ENCODE measurements around the gene KCNF1.

Gene KCNF1, protein sequence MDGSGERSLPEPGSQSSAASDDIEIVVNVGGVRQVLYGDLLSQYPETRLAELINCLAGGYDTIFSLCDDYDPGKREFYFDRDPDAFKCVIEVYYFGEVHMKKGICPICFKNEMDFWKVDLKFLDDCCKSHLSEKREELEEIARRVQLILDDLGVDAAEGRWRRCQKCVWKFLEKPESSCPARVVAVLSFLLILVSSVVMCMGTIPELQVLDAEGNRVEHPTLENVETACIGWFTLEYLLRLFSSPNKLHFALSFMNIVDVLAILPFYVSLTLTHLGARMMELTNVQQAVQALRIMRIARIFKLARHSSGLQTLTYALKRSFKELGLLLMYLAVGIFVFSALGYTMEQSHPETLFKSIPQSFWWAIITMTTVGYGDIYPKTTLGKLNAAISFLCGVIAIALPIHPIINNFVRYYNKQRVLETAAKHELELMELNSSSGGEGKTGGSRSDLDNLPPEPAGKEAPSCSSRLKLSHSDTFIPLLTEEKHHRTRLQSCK

GRCh38 chr2:10911291-10912075, at the start of gene KCNF1:
Gene KCNF1 (plus strand): TSS chr2:10911934. CDS start chr2:10912427, 493 bp downstream.
- FAIRE-seq = no peak

- no peak for FAIRE-seq
These were observed 49.4 kb upstream of the KCNF1 start for GRCh38 chr2:10862330-10862729.

DNA sequence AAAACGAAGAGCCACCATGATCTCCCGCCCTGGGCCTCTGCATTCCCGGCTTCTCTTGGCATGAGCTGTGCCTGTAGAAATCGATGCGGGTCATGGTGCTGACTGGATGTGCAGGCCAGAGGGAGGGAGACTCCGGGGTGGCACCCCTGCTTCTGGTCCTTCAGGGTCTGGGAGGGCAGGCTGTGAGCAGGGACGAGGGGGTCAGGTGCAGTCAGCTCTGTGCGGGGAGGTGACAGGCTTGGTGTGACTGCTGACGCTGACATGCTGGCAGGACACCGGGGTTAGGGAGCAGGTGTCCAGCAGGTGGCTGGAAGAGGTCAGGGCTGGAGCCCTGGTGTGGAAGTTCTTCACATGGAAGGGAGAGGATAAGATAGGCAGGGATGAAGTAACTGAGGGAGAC, 48.7 kb upstream of the KCNF1 start:
- FAIRE-seq = no peak

DNA sequence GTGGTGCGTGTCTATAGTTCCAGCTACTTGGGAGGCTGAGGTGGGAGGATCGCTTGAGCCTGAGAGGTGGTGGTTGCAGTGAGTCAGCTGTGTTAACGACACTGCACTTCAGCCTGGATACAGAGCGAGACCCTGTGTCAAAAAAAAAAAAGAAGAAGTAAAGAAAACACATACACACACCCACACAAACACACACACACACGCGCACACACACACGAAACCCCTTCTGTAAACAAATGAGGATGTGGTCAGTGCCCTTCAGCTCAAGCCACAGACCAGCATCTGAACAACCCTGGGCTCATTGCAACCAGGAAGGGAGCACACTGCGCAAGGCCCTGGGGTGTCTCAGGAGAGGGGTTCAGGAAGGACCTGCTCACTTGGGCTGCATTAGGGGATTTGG, 47.9 kb upstream of the KCNF1 start:
- FAIRE-seq = no peak

DNA sequence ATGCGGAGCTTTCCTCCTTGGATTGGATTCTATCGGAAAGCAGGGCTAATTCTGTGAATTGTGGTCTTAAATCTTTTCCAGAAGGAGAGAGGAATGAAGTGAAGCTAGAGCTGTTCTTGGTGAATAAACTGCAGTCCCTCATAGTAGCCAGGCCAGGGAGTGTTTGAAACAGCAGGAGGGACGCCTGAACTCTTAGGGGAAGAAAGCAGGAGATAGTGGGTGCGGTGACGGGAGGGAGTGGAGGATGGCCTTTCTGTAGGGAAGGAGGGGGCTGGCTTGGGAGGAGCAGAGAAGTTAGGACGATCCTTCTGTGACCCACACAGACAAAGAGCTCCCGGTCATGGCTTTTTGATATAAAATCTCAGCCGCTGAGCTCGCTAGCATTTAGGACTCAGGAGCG, 47.5 kb upstream of the KCNF1 start:
- FAIRE-seq = no peak

DNA sequence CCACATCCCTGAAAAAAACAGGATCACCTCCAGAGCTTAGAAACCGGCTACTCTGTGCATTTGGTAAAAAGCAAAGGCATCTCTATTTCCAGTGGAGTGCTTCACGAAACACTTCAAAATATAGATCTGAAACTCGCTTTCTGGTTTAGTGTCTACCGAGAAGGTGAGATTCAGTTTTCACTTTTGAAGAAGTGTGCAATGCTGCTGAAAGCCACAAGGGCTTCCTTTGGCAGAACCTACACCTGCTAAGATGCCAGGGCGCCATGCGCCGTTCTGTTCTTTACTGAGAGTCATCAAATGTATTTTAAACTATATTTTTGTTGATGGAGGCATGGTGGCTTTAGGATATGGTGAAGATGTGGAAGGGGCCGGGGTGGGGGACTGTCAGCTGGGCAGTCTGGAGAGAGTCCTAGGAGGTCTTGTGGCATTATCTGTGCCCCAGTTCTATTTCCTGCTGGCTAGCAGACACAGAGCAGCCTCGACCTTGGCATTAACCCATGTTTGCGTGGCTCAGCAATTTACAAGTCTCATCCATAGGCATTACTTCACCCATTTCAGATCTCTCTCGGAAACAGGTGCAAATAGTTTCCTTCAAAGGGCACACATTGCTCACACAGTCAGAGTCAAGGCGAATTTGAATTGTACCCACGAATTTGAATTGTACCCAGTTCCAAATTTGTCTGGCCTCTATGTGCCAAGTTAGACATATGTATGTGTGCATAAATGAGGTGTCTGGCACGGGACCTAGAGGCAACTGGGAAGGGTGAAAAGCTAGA, 46.7 kb upstream of the KCNF1 start:
- FAIRE-seq = no peak

DNA sequence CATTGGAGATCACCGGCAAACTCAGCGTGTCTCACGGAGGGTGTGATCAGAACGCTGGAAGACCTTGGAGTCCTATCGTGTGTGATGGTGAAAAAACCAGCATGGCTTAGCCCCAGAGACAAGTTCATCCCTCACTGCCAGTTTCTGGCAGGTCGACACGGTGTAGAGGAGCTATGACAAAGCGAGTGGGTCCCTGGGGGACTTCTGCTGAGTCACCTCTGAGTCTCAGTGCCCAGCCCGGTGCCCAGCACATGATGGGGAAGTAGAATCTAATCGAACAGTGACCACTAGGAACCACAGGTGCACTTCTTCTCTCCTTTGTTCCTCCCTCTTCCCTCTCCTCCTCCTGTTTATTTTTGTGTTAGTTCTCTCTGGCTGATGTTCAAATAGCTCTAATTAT, 45.9 kb upstream of the KCNF1 start:
- FAIRE-seq = no peak

DNA sequence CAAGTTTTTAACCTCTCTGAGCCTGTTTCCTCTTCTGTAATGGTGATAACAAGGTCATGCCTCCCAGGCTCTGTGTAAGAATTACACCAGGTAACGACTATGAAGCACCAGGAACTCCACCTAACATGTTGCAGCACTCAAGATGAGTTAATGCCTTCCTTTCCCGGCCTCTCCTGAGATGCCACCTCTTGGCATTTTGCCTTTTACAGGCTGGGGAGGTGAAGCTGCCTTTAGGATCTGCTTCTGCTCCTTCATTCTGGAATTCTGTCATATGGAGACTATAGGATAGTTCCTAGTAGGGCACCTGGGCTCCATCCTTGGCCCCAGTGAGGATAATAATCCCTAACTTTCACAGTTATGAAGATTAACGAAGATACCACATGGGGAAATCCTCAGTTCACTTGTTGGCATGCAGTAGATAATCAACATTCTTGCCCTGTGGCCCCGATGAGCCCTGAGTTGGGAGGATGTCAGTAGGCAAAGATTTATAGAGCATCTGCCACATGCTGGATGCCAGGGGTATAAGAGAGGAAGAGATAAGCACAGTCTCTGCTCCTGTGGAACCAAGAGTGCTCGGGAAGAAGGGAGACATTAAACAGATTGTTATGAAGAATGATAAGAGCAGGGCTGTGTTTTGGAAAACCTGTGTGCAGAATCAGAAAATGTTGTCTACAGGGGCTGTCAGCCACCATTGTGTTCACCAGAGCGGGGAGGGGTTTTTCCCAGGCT, 43.9 kb upstream of the KCNF1 start:
- no peak for FAIRE-seq

- FAIRE-seq = no peak
These were observed 43.0 kb upstream of the KCNF1 start for GRCh38 chr2:10868465-10869314.

DNA sequence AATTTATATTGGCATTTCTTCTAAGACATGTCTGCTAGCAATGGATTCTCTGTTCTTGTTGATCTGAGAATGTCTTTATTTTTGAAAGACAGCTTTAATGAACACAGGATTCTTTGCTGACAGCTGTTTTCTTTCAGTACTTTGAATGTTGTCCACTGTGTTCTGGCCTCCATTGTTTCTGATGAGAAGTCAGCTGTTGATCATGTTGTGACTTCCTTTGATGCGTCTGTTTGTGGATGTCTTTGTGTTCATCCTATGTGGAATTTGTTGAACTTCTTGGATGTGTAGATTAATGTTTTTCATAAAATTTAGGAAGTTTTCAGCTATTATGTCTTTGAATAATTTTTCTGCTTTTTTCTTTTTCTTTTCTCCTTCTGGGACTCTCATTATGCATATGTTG, 39.8 kb upstream of the KCNF1 start:
- no peak for FAIRE-seq

GRCh38 chr2:10873171-10873570, 38.6 kb upstream of the KCNF1 start:
- FAIRE-seq = no peak

DNA sequence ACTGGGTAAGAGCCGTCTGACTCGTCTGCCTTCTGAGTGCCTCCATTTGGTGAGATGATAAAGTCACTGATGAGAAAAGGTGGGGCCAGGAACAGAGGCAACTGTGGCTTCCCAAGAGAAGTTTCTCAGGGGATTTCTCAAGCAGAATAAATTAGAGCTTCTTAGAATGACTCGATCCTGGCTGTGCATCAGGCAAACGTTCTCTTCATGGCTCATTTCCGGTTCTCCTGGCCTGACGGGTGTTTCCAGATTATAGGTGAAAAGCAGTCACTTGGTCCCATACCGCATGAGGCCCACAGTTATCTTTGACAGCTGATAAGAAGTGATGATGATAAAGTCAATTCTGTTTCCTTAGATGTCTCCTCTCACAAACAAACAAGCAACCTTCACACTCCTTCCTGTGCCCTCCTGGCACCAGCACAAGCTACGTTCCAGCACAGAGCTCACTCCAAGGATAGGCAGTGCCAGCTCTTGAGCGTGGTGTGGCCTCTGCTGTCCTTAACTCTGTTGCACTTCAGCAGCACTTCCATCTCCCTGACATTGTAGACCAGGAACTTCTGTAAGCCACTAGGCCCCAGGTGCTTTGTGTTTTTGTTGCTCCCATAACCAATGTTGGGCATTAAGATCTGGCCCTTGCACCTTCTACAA, 37.8 kb upstream of the KCNF1 start:
- no peak for FAIRE-seq

DNA sequence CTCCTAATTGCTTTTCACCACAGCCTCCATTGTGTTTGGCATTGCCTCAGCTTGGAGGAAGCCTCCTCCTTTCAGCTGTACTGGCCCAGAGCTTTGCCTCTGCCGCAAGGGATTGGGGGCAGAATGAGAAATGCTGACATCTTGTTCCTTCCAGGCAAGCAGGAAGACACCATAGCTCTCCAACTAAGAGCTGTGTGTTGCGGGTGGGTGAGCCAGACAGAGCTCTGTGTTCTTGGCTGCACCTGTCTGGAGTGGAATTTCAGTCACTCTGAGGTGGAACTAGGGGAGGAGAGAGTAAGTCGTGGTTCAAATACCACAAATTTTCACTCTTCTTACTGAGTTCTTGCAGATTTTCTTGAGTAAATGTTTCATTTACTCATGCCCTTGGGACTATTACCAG, 36.6 kb upstream of the KCNF1 start:
- no peak for FAIRE-seq

- FAIRE-seq = no peak
These were observed 35.3 kb upstream of the KCNF1 start for GRCh38 chr2:10876394-10876793.

GRCh38 chr2:10876963-10877362, 34.8 kb upstream of the KCNF1 start:
- no peak for FAIRE-seq

DNA sequence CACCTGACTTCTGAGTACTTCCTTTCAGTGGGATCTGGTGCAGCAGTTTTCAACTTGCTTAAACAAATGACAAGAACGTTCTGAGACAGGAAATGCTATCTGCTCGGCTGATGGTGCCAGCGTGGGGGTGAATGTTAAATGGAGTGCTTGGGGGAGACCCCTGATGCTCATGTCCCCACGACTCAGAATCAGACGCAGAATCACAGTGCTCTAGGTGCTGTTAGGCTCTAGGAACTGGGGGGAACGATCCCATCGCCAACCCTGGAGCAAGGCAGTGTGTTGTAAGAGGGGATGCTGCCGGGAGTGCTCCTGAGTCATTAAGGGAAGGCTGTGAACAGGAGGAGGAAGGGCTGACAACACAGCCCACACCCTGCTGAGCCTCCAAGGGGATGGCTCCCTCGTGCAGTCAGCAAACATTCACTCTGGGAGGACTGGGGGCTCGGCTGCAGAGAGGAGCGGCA, 34.1 kb upstream of the KCNF1 start:
- no peak for FAIRE-seq

DNA sequence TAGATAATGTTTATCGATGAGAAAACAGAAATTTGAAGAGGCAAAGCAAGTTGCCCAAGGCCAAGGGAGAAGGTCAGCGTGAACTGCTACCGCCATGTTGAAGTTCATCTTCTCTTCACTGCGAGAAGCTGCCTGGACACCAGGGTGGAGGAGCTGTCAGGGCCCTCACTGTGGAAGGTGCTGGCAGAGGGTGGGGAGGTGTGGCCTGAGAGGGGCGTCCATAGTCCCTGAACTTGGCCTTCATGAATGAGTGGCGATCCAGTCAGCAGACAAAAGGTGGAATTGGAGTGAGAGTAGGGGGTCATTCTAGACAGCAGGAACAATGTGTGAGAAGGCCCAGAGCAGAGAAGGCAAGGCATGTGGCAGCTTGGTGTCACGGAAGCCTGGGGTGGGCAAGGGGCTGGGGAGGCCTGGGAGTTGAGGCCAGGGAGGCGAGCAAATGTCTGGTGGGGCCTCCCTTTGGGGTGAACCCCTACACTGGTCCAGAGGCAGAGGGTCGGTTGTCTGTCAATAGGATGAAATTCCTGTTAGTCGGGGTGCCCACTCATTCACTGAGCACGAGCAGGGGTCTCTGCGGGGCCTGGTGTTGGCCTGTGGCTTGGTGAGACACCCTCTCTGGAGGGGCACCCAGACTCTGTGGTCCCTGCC, 33.3 kb upstream of the KCNF1 start:
- FAIRE-seq = no peak

DNA sequence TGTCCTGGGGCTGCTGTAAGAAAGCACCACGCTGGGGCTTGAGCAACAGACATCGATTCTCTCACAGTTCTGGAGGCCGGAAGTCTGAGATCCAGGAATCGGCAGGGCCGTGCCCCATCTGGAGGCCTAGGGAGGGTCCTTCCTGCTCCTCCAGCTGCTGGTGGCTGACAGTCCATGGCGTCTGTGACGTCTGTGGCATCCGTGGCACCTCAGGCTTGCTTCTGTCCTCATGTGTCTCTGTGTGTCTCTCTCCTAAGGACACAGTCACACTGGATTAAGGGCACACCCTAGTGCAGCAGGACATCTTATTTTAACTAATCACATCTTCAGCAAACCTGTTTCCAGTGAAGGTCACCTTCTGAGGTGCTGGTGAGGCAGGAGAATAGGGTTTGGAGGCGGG, 32.6 kb upstream of the KCNF1 start:
- no peak for FAIRE-seq

GRCh38 chr2:10879624-10880585, 31.8 kb upstream of the KCNF1 start:
- FAIRE-seq = no peak
